Erythroblast (primary cell): ENCODE data around the gene GPC3.

Source experiments
- GATA1 ChIP-seq: IDR thresholded peaks from 2 replicates; pipeline ENCODE4 v1.6.1; 2011; ENCODE audit warnings: low read depth, mild to moderate bottlenecking, control low read depth, low read length, moderate library complexity
- POLR2A ChIP-seq: IDR thresholded peaks from 2 replicates; pipeline ENCODE4 v1.6.1; 2011; ENCODE audit warnings: mild to moderate bottlenecking, low read length

- TF ChIP-seq POLR2A: no peak
- TF ChIP-seq GATA1: no peak
Observed at GRCh38 chrX:133590703-133591505, 394.5 kb downstream of the GPC3 start.
